A673 (cell line): ENCODE data around the gene RGS3.

ENCODE experiments used
- CTCF ChIP-seq: fragments of 300-800, 200-600 bp; sonication (generic); conservative IDR thresholded peaks from 2 replicates; pipeline ENCODE4 v1.5.1; 2017; ENCODE audit warnings: low read depth, mild to moderate bottlenecking, antibody characterized with exemption, low read length, moderate library complexity, mixed read lengths
- EZH2 ChIP-seq: fragments of 200-600 bp; sonication (generic); IDR thresholded peaks from 2 replicates; pipeline ENCODE4 v1.6.1; 2017; ENCODE audit warnings: borderline replicate concordance, low read depth, mild to moderate bottlenecking, mixed read lengths, antibody characterized with exemption, low read length; ENCODE audit not compliant: poor library complexity, severe bottlenecking

- TF ChIP-seq CTCF (no peak), EZH2 (no peak)
Measured at GRCh38 chr9:113625486-113625885, 162.0 kb downstream of the RGS3 start.
